GM12892 (cell line): ENCODE results near the gene C8B.

Experiments
- POLR2A ChIP-seq: IDR thresholded peaks from 2 replicates; pipeline ENCODE4 v1.6.1; 2011; ENCODE audit warnings: low read depth, low read length, control low read depth
- TAF1 ChIP-seq: IDR thresholded peaks from 2 replicates; pipeline ENCODE4 v1.6.1; 2011; ENCODE audit warnings: low read depth, mild to moderate bottlenecking, control low read depth, low read length, borderline replicate concordance

DNA sequence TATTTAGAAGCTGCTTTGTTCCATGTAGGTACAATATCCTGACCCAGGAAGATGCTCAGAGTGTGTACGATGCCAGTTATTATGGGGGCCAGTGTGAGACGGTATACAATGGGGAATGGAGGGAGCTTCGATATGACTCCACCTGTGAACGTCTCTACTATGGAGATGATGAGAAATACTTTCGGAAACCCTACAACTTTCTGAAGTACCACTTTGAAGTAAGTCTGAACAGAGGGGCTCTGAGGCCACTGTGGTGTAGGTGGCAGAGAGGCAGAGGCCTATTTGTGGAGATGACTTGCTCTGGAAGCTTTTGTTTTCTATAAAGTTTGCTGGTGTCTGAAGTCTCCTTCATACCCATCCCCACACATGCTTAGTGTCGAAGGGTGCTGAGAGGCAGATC is 84.4 kb downstream of the C8B start:
- no peak for TF ChIP-seq TAF1
- no peak for TF ChIP-seq POLR2A
